SK-N-SH (cell line): ENCODE results near the gene ANO2. TPM values are rescaled to one million over a fixed set of nuclear protein-coding genes. Genes with fewer than 3 reads are reported as not detected.

Source experiments
- CTCF ChIA-PET: fragments of 300-600, 350-600 bp; formaldehyde crosslinking; extraction: SDS; loops from one replicate; lab custom pipeline; 2021; lab: Yijun Ruan, JAX
- POLR2A ChIA-PET: fragments of 350-600 bp; sonication (Branson Sonifier 250); formaldehyde crosslinking; extraction: SDS; loops from one replicate; lab custom pipeline; 2020; ENCODE audit warnings: antibody characterized with exemption, inconsistent platforms; lab: Yijun Ruan, JAX
- DNase-seq: peaks from one replicate; pipeline ENCODE4 v3.0.0; 2012
- H2AFZ ChIP-seq: fragments of 200-600 bp; sonication (generic); 2 replicates; pipeline ENCODE4 v1.8.1; 2016; ENCODE audit warnings: antibody characterized with exemption, mild to moderate bottlenecking, low read depth
- H3F3A ChIP-seq: fragments of 200-600 bp; sonication (generic); replicated peaks from 2 replicates; pipeline ENCODE3; 2016; ENCODE audit warnings: antibody characterized with exemption, mild to moderate bottlenecking; ENCODE audit not compliant: insufficient read depth
- H3K27ac ChIP-seq, 2 experiments: fragments of 200-500 bp in 1 of 2; fragments of 200-600 bp in 1 of 2; sonication (Bioruptor generic) in 1 of 2; sonication (generic), shearing (Covaris generic) in 1 of 2; 2 replicates each; pipeline versions ENCODE4 v1.5.1 to v1.6.1; 2014 to 2016; ENCODE audit warnings: low read depth in 2 of 2, inconsistent platforms in 1 of 2, low read length in 1 of 2, mild to moderate bottlenecking in 1 of 2, mixed read lengths in 1 of 2
- H3K27me3 ChIP-seq: fragments of 200-600 bp; sonication (generic), shearing (Covaris generic); 2 replicates; pipeline ENCODE4 v1.6.1; 2016; ENCODE audit warnings: mixed run types; ENCODE audit not compliant: insufficient read depth
- H3K36me3 ChIP-seq, 2 experiments: fragments of 200-500 bp in 1 of 2; fragments of 200-600 bp in 1 of 2; sonication (Bioruptor generic) in 1 of 2; sonication (generic) in 1 of 2; replicated peaks in 1 of 2; 2 replicates each; pipeline versions ENCODE3 to v1.5.1; 2014 to 2016; ENCODE audit warnings: low read length in 1 of 2, mild to moderate bottlenecking in 1 of 2; ENCODE audit not compliant: insufficient read depth in 2 of 2, control insufficient read depth in 1 of 2
- H3K4me1 ChIP-seq, 2 experiments: fragments of 200-500 bp in 1 of 2; fragments of 200-600 bp in 1 of 2; sonication (Bioruptor generic) in 1 of 2; sonication (generic), shearing (Covaris generic) in 1 of 2; 2 replicates each; pipeline versions ENCODE4 v1.5.1 to v1.6.1; 2014 to 2016; ENCODE audit warnings: low read depth in 1 of 2, low read length in 1 of 2, mixed run types in 1 of 2; ENCODE audit not compliant: insufficient read depth in 2 of 2, control insufficient read depth in 1 of 2
- H3K4me2 ChIP-seq: fragments of 200-600 bp; sonication (generic), shearing (Covaris generic); 2 replicates; pipeline ENCODE4 v1.6.1; 2017; ENCODE audit warnings: mixed run types
- H3K4me3 ChIP-seq, 2 experiments: fragments of 200-500 bp in 1 of 2; fragments of 200-600 bp in 1 of 2; sonication (Bioruptor generic) in 1 of 2; sonication (generic), shearing (Covaris generic) in 1 of 2; 2 replicates each; pipeline versions ENCODE4 v1.5.1 to v1.8.1; 2014 to 2016; ENCODE audit warnings: low read depth in 2 of 2, inconsistent platforms in 1 of 2, low read length in 1 of 2, mild to moderate bottlenecking in 1 of 2, mixed read lengths in 1 of 2, moderate library complexity in 1 of 2
- H3K79me2 ChIP-seq: fragments of 200-600 bp; sonication (generic); 2 replicates; pipeline ENCODE4 v1.8.1; 2017; ENCODE audit warnings: mild to moderate bottlenecking; ENCODE audit not compliant: insufficient read depth
- H3K9ac ChIP-seq: fragments of 200-600 bp; sonication (generic); 2 replicates; pipeline ENCODE4 v1.6.1; 2017; ENCODE audit warnings: mixed run types
- H3K9me2 ChIP-seq: fragments of 200-600 bp; sonication (generic); 2 replicates; pipeline ENCODE4 v1.6.1; 2017; ENCODE audit warnings: mixed run types
- H3K9me3 ChIP-seq: fragments of 200-600 bp; sonication (generic); 2 replicates; pipeline ENCODE4 v1.6.1; 2017; ENCODE audit warnings: mixed run types, mild to moderate bottlenecking, moderate library complexity
- H4K20me1 ChIP-seq: fragments of 200-600 bp; sonication (generic); 2 replicates; pipeline ENCODE4 v1.6.1; 2017; ENCODE audit warnings: mild to moderate bottlenecking, mixed run types; ENCODE audit not compliant: insufficient read depth
- ELF1 ChIP-seq: IDR thresholded peaks from 2 replicates; pipeline ENCODE4 v1.4.0; 2012
- GABPA ChIP-seq: IDR thresholded peaks from 2 replicates; pipeline ENCODE4 v1.4.0; 2012; ENCODE audit warnings: low read depth, mild to moderate bottlenecking
- IRF3 ChIP-seq: fragments of 150-350 bp; IDR thresholded peaks from 2 replicates; pipeline ENCODE4 v1.6.1; 2016; ENCODE audit warnings: mild to moderate bottlenecking, low read depth, low read length
- RAD21 ChIP-seq: IDR thresholded peaks from 2 replicates; pipeline ENCODE4 v1.6.1; 2012; ENCODE audit warnings: mild to moderate bottlenecking, low read length
- SIN3A ChIP-seq: IDR thresholded peaks from 2 replicates; pipeline ENCODE4 v1.6.1; 2012; ENCODE audit warnings: low read depth, mild to moderate bottlenecking, low read length, moderate library complexity, borderline replicate concordance
- SMC3 ChIP-seq: IDR thresholded peaks from 2 replicates; pipeline ENCODE4 v1.6.1; 2012; ENCODE audit warnings: low read depth, low read length, improper control_type of control experiment
- TCF12 ChIP-seq: IDR thresholded peaks from 2 replicates; pipeline ENCODE4 v1.4.0; 2012
- TEAD4 ChIP-seq: IDR thresholded peaks from 2 replicates; pipeline ENCODE4 v1.4.0; 2012; ENCODE audit warnings: mild to moderate bottlenecking, borderline replicate concordance; ENCODE audit not compliant: insufficient read depth
- USF2 ChIP-seq: fragments of 150-350 bp; IDR thresholded peaks from 2 replicates; pipeline ENCODE4 v1.6.1; 2017; ENCODE audit warnings: antibody characterized with exemption, low read length, low read depth, borderline replicate concordance
- WGBS: methylation state at CpG from one replicate; pipeline ENCODE4 v1.1.6; 2017; ENCODE audit warnings: low lambda C conversion rate; 5-methylcytosine and 5-hydroxymethylcytosine counted together
- polyA plus RNA-seq, 3 experiments: library from polyadenylated mRNA; depleted of rRNA; stranded (reverse); fragments of >200 nt; gene quantifications; 2 replicates each; pipeline ENCODE4 v1.2.3, GENCODE V29; 2012
- TF ChIP-seq, protein P1 (sequence below): fragments of 200-600 bp; sonication (generic); IDR thresholded peaks from 2 replicates; pipeline ENCODE4 v1.6.1; 2017; ENCODE audit warnings: antibody characterized with exemption, mild to moderate bottlenecking, moderate library complexity
- TF ChIP-seq, protein P2 (sequence below): IDR thresholded peaks from 2 replicates; pipeline ENCODE4; 2012

The ANO2 gene
- polyA plus RNA-seq, 1 of the 3 experiments (the other 2 are of a cell fraction) = not detected

DNA sequence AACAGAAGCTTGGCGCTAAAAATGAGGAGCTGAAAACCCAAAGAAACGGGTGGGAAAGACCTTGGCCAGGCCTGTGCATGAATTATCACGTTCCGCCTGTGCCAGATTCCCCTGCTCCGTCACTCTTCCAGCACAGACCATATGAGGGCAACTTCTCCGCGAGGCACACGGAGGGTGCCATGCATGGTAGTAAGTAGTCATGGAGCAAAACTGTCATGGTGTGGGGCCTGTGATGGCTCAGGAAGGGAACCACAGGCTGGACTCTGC lies 148.2 kb downstream of the ANO2 start:
- H3K9ac ChIP-seq = no peak overlapping the region
- H3K9me2 ChIP-seq = no peaks in the 10 kb centered on the region
- H3K9me3 ChIP-seq = no peaks in the 10 kb centered on the region
- WGBS = 33% methylated on average over 8 of the region's 8 CpGs
- no peak overlapping the region for H3K4me3 ChIP-seq
- H3K79me2 ChIP-seq = no peaks in the 10 kb centered on the region
- no peak for DNase-seq
- no peak overlapping the region for H3K27ac ChIP-seq
- ChIA-PET POLR2A (no interaction called here), CTCF (interaction anchor here (0.9 to 2.5 kb wide), 2 partner anchors 37 to 52 kb away, joined by 4 to 7 read pairs; no protein-coding TSS in a partner anchor)
- H4K20me1 ChIP-seq = no peaks in the 10 kb centered on the region
- H3K4me1 ChIP-seq = no peaks in the 10 kb centered on the region
- H3F3A ChIP-seq = no peaks in the 10 kb centered on the region
- H2AFZ ChIP-seq = no peak overlapping the region
- H3K36me3 ChIP-seq = no peaks in the 10 kb centered on the region
- H3K27me3 ChIP-seq = peaks cover 13% of the 10 kb centered on the region; the same call in 1 of the 2 replicates
- TF ChIP-seq TEAD4 = no peak
- no peak overlapping the region for H3K4me2 ChIP-seq

- ChIA-PET CTCF (interaction anchor here (0.9 to 2.5 kb wide), 3 partner anchors 38 to 939 kb away, joined by 3 to 7 read pairs (median 4); no protein-coding TSS in a partner anchor), POLR2A (no interaction called here)
- WGBS = 18% methylated on average over 14 of the region's 14 CpGs
- Histone ChIP-seq H3K9me2 (no peaks in the 10 kb centered on the region), H3K4me2 (no peak overlapping the region), H3K36me3 (no peaks in the 10 kb centered on the region), H3F3A (no peaks in the 10 kb centered on the region), H3K4me1 (no peaks in the 10 kb centered on the region), H3K9ac (no peak overlapping the region), H3K79me2 (no peaks in the 10 kb centered on the region), H2AFZ (no peak overlapping the region), H4K20me1 (no peaks in the 10 kb centered on the region), H3K27me3 (peaks cover 12% of the 10 kb centered on the region; the same call in 1 of the 2 replicates), H3K9me3 (no peaks in the 10 kb centered on the region), H3K27ac (no peak overlapping the region), H3K4me3 (peak overlapping the region in 1 of 2 experiments; percentile 39; a peak in 1 of 4 replicates)
- peak; percentile 59 for TF ChIP-seq RAD21
- no peak for TF ChIP-seq ELF1
- TF ChIP-seq IRF3 = no peak
- no peak for TF ChIP-seq TEAD4
- TF ChIP-seq, protein P1, sequence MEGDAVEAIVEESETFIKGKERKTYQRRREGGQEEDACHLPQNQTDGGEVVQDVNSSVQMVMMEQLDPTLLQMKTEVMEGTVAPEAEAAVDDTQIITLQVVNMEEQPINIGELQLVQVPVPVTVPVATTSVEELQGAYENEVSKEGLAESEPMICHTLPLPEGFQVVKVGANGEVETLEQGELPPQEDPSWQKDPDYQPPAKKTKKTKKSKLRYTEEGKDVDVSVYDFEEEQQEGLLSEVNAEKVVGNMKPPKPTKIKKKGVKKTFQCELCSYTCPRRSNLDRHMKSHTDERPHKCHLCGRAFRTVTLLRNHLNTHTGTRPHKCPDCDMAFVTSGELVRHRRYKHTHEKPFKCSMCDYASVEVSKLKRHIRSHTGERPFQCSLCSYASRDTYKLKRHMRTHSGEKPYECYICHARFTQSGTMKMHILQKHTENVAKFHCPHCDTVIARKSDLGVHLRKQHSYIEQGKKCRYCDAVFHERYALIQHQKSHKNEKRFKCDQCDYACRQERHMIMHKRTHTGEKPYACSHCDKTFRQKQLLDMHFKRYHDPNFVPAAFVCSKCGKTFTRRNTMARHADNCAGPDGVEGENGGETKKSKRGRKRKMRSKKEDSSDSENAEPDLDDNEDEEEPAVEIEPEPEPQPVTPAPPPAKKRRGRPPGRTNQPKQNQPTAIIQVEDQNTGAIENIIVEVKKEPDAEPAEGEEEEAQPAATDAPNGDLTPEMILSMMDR = peak; percentile 58
- peak; percentile 10; the same call in 1 of the 2 replicates for TF ChIP-seq SMC3
- no peak for TF ChIP-seq USF2
- TF ChIP-seq GABPA = no peak
- TF ChIP-seq, protein P2, sequence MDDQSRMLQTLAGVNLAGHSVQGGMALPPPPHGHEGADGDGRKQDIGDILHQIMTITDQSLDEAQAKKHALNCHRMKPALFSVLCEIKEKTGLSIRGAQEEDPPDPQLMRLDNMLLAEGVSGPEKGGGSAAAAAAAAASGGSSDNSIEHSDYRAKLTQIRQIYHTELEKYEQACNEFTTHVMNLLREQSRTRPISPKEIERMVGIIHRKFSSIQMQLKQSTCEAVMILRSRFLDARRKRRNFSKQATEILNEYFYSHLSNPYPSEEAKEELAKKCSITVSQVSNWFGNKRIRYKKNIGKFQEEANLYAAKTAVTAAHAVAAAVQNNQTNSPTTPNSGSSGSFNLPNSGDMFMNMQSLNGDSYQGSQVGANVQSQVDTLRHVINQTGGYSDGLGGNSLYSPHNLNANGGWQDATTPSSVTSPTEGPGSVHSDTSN = no peak
- no peak for TF ChIP-seq TCF12
- TF ChIP-seq SIN3A = no peak
- peak; percentile 49 for DNase-seq
These were observed 148.7 kb downstream of the ANO2 start for GRCh38 chr12:5796171-5796958.
